Kidney epithelial cell (primary cell): ENCODE results near the gene MACF1. TPM values are rescaled to one million over a fixed set of nuclear protein-coding genes. Genes with fewer than 3 reads are reported as not detected.

ENCODE experiments used
- DNase-seq: peaks from one replicate; pipeline ENCODE4 v3.0.0-alpha.2; 2010; ENCODE audit warnings: low read depth
- H3K27me3 ChIP-seq: 2 replicates; pipeline ENCODE4 v1.6.0; 2011; ENCODE audit warnings: low read length; ENCODE audit not compliant: control insufficient read depth, insufficient read depth
- H3K36me3 ChIP-seq: 2 replicates; pipeline ENCODE4 v1.5.1; 2011; ENCODE audit warnings: low read length; ENCODE audit not compliant: control insufficient read depth, insufficient read depth
- H3K4me3 ChIP-seq: 2 replicates; pipeline ENCODE4 v1.5.1; 2011; ENCODE audit warnings: low read depth, mild to moderate bottlenecking, control low read depth, low read length
- CTCF ChIP-seq: IDR thresholded peaks from 2 replicates; pipeline ENCODE4 v1.5.1; 2011; ENCODE audit warnings: mild to moderate bottlenecking, moderate library complexity, low read length, control low read depth, inconsistent platforms; ENCODE audit not compliant: insufficient read depth, poor library complexity, severe bottlenecking
- total RNA-seq: library from RNA; depleted of rRNA; stranded (reverse); fragments of >200 nt; gene quantifications from 2 replicates; pipeline ENCODE4 v1.2.3, GENCODE V29; 2015

Gene MACF1
- total RNA-seq, 1 donor from 2014 or later = 279 TPM

- H3K27me3 ChIP-seq = no peaks in the 10 kb centered on the region
- peaks cover 6% of the 10 kb centered on the region for H3K36me3 ChIP-seq
- no peak overlapping the region for H3K4me3 ChIP-seq
- DNase-seq = no peak
- TF ChIP-seq CTCF = no peak
Measured at GRCh38 chr1:39317910-39318633, 113.6 kb downstream of the MACF1 start.

DNA sequence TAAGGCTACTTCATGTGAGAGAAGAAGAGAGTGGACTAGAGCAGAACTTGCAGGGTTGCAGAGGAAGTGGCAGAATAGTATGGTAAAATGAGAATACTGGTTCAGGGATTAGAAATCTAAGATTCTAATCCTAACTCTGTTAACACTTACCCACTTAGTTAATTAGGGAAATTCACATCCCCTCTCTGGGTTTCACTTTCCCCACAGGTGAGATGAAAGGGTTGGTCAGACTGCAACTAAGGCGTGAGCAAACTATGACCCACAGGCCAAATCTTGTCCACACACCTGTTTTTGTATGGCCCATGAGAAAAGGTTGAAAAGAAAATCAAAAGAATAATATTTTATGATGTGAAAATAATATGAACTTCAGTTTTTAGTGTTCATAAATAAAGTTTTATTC lies 117.5 kb downstream of the MACF1 start:
- no peak for DNase-seq
- Histone ChIP-seq H3K4me3 (no peak overlapping the region), H3K36me3 (peaks cover 3% of the 10 kb centered on the region), H3K27me3 (no peaks in the 10 kb centered on the region)
- TF ChIP-seq CTCF = no peak

DNA sequence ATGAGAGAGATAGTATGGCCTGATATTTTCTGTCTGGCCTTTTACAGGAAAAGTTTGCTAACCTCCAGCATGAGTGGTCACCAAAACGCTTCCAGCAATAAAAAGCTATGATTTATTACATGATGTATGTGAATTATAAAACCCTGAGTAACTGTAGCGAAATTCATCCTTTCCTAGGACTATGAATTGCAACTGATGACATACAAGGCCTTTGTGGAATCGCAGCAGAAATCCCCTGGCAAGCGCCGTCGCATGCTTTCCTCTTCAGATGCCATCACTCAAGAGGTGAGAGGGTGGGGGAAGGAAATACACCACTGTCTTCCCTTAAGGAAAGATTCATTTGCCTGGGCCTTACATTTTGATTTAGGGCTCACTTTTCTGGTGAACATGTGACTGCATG lies 117.9 kb downstream of the MACF1 start:
- peaks cover 2% of the 10 kb centered on the region for H3K36me3 ChIP-seq
- no peak for DNase-seq
- TF ChIP-seq CTCF = no peak
- no peaks in the 10 kb centered on the region for H3K27me3 ChIP-seq
- H3K4me3 ChIP-seq = no peak overlapping the region

DNA sequence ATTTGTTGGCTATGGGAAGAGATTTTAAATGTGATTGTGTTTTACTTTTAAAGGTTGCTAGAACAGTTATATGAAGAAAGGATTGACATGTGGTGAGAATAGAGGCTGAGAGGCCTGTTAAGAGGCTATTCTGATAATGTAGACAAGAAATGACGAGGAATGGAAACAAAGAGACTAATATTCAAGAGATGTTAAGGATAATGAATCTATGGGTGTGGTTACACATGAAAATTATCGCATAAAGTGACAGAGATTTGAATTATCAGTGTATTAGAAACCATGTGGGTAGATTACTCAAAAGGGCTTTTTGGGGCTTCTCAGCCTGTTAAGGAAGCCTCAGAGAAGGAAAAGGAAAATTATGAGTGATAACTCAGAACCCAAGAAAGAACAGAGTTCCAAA lies 120.4 kb downstream of the MACF1 start:
- no peak for TF ChIP-seq CTCF
- Histone ChIP-seq H3K36me3 (no peaks in the 10 kb centered on the region), H3K4me3 (no peak overlapping the region), H3K27me3 (no peaks in the 10 kb centered on the region)
- no peak for DNase-seq

DNA sequence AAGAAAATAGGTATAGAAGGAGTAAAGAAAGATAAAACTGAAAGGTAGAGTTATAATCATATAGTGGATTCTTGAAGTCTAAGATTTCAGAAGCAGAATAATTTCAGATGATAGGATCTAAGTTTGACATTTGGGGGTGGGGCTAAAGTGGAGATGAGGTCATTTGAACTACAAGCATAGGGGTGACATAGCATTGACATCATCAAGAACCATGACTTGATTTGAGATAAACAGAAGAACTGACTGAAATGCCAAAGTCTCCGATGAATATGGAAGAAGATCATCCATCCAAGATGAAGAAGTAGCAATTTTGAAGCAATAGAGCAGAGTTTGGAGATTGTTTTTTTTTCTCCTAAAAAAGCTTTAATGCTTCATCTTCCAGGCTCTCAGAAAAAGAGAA lies 122.3 kb downstream of the MACF1 start:
- Histone ChIP-seq H3K36me3 (no peaks in the 10 kb centered on the region), H3K27me3 (no peaks in the 10 kb centered on the region), H3K4me3 (no peak overlapping the region)
- DNase-seq = no peak
- no peak for TF ChIP-seq CTCF

GRCh38 chr1:39328095-39328494 lies 123.6 kb downstream of the MACF1 start:
- H3K36me3 ChIP-seq = no peaks in the 10 kb centered on the region
- H3K4me3 ChIP-seq = no peak overlapping the region
- no peak for TF ChIP-seq CTCF
- H3K27me3 ChIP-seq = no peaks in the 10 kb centered on the region
- DNase-seq = no peak
